HG03521 (cell line): ENCODE data around the gene OBSCN.
"Not testable (repeated sequence)": the region's sequence is repeated elsewhere in the genome, so short reads cannot be mapped to it uniquely, and the experiment has no call there.

Experiments used
- ATAC-seq: cut with Tn5 transposase; IDR thresholded peaks from one replicate; pipeline ENCODE4 v1.9.1; 2021; ENCODE audit warnings: mild to moderate bottlenecking, moderate library complexity; ENCODE audit not compliant: unreplicated experiment

Gene OBSCN

DNA sequence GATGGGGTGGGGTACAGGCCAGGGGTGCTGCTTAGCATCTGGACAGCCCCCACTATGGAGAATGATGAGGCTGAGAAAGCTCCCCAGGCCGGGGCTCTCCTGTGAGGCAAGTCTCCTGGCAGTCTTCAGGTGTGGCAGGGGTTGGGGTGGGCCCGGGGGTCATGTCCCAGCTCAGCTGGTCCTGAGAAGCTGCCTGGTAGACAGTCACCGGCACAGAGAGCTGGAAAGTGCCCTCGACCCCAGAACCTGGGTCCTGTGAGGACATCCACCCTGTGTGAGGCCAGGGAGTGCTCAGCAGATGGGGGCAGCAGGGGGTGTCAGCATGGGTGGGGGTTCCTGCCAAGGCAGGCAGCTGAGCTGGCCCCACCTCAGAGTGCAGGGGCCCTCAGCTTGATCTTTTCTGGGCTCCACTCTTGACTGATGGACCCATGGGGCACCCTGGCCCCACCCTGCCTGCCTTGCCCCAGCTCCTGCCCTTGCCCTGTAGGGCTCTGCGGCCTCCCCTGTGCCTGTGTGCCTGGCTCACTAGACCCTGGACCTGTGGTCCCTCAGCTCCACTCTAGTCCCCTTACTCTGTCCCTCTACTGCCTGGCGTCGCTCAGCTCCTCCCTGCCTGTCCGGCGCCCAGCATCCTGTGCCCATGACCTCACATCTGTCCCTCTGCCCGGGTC lies 36.5 kb upstream of the OBSCN start:
- no peak for ATAC-seq

GRCh38 chr1:228172591-228173527 lies 35.0 kb upstream of the OBSCN start:
- no peak for ATAC-seq

DNA sequence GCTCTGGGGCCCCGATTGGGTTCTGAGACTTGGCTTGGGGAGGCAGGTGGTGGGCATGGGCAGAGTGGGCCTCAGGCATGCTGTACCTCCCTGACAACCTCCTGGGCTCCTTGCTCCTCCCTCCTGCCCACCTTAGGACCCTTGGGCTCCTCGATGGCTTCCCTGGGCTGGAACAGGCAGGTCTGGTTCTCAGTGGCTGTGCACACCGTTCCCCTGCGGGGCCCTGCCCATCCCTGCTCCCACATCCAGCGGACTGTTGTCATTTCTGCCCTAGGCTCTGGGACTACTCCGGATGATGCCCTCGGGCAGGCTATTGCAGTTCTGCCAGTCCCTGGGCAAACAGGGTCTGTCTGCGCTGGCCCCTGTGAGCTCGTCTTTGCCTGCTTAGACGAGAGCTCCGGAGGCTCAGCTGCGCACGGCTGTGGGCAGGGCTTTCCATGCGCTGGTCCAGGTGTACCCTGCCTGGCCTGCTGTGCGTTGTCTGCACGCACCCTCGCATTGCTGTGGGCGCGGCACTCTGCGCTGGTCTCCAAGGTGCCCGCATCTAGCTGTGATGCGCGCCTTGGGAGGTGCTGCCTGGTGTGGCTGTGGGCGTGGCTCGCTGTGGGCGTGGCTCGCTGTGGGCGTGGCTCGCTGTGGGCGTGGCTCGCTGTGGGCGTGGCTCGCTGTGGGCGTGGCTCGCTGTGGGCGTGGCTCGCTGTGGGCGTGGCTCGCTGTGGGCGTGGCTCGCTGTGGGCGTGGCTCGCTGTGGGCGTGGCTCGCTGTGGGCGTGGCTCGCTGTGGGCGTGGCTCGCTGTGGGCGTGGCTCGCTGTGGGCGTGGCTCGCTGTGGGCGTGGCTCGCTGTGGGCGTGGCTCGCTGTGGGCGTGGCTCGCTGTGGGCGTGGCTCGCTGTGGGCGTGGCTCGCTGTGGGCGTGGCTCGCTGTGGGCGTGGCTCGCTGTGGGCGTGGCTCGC lies 34.0 kb upstream of the OBSCN start:
- ATAC-seq = not testable (repeated sequence)

DNA sequence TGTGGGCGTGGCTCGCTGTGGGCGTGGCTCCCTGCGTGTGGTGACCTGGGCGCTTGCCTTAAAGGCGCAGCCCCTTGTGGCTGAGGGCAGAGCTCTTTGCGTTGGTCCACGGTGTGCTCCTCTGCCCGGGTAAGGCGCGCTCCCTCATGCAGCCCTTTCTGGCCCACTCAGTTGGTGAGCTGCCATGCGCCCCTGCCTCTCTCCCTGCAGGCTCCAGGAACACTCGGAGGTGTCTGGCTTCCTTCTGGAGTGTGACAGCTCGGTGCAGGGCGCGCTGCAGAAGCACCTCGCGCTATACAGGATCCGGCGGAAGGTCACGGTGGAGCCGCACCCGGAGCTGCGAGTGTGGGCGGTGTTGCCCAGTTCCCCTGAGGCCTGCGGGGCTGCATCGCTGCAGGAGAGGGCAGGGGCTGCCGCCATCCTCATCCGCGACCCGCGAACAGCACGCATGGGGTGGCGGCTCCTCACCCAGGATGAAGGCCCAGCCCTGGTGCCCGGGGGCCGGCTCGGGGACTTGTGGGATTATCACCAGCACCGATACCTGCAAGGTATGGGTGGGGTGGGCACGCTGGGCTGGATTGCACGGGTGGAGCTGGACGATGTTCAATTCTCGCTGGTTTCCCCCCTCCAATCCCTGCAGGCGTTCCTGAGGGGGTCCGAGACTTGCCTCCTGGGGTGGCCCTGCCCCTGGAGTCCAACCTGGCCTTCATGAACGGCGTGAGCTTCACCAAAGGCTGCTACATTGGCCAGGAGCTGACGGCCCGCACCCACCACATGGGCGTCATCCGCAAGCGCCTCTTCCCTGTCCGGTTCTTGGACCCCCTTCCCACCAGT lies 33.1 kb upstream of the OBSCN start:
- ATAC-seq = no peak

DNA sequence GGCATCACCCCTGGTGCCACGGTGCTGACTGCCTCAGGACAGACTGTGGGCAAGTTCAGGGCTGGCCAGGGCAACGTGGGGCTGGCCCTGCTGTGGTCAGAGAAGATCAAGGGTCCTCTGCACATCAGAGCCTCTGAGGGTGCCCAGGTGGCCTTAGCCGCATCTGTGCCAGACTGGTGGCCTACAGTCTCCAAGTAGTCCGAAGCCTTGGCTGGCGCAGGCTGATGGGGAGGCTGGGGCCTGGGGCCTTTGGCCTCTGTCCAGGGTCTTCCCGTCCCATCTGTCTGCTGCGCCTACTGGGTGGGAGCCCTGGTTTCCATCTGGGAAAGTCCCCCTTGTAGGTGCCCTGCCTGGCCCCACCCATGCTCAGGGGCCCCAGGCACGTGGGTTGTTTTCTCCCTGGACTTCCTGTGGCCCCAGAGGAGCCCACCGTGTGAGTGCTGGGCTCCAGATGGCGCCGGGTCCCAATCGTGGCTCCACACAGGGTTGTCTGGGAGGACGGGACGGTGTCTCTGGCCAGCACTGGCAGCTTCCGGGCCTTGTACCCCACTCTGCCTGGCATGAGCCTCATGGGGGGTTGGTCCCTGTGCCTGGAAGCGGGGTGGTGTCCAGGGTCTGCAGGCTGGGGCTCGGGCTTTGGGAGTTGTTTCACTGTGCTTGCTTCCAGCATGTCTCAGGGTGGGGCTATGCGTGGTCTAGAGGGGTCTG lies 32.4 kb upstream of the OBSCN start:
- no peak for ATAC-seq

- ATAC-seq = no peak
Measured at GRCh38 chr1:228176024-228176395, 31.8 kb upstream of the OBSCN start.

DNA sequence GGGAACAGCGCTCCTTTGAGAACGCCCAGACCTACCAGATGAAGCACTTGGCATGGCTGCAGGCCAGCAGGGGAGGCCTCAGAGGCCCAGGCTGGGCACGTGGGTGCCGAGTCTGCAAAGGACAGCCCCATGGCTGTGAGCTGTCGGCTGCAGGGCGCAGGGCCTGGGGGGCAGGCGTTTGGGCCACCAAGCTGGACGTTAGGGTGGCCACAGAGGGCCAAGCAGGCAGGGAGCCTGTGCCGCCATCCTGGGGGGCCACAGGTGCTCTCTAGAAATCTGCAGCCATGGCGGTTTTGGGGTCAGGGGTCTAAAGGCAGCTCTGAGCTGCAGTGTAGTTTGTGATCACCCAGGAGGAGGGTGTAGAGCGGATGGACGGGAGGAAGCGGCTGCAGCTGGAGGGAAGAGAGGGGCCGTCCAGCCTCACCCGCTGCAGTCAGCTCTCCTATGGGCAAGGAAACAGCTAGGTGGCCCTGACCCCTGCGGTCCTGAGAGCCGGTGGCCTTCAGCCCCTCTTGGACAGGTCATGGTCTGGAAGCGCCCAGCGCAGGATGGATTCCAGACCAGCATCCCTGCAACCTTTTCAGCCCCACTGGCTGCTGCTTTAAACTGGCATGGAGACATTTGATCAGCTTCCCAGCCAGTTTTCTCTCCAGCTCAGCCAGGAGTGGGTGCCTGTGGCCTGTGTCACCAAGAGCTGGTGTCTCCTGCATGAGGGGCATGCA lies 31.2 kb upstream of the OBSCN start:
- no peak for ATAC-seq

DNA sequence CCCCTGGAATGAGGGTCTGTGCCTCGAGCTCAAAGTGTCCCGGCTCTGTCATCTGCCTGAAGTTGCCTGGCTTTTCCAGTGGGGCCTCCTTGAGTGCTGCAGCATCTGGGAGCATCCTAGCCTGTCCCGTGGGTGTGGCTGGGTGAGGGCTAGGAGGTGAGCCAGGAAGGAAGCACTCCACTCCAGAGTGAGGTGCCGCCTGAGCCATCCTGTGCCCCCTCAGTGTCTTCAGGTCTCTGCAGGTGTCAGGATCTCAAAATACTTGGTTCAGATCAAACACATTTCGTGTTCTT lies 30.7 kb upstream of the OBSCN start:
- ATAC-seq = no peak

DNA sequence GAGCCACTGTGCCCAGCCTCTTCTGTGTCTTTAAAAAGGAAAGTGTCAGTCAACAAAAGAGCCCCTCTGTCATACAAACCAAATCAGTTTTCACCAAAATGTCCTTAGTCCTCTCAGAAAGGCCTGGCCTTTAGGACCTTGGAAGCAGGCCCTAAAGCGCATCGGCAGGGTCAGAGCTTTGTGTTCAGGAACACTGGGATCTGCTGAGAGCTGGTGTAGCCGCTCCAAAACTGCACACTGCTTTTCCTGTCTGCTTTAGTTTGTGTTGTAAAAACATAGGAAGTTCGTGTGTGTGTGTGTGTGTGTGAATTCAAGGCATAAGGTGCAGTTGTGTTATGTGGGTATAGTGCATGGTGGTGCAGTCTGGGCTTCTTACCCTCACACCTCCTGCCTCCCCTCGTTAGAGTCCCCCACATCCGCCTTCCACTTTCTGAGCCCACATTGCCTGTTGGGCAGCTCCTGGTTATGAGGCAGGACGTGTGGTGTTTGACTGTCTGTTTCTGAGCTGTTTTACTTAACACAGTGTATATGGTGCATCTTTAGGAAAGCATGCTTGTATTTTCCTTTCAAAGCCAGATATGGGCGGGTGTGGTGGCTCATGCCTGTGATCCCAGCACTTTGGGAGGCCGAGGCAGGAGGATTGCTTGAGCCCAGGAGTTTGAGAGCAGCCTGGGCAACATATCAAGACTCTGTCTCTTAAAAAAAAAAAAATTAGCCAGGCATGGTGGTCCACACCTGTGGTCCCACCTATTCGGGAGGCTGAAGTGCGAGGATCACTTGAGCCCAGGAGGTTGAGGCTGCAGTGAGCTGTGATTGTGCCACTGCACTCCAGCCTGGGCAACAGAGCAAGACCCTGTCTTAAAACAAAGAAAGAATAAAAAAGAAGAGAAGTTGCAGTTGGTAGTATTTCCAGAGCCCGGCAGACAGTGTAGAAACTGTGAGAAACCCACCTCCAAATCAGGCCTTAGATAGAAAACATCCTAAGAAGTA lies 29.8 kb upstream of the OBSCN start:
- ATAC-seq = no peak

GRCh38 chr1:228178737-228179684 lies 28.8 kb upstream of the OBSCN start:
- no peak for ATAC-seq

DNA sequence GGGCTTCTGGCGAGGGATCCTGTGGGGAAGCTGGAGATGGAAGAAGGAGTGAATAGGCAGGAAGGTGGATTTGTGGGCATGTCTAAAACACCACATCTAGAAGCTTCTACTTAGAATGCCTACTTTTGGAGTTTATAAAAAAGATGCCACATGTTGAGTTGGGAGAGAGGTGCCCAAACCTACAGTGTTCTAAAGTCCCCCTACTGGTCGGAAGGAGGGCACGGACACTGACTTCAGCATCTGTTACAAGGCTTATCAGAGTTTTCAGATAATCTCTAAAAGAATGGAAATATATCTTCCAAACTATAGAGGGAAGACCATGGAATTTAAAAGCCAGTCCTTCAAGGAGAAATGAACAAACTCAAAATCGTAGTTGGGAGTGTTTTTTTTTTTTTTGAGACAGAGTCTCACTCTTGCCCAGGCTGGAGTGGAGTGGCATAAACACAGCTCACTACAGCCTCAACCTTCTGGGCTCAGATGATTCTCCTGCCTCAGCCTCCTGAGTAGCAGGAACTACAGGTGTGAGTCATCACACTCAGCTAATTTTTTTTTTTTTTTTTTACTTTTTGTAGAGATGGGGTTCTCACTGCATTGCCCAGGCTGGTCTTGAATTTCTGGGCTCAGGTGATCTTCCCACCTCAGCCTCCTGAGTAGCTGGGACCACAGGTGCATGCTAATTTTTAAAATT lies 27.4 kb upstream of the OBSCN start:
- ATAC-seq = no peak

DNA sequence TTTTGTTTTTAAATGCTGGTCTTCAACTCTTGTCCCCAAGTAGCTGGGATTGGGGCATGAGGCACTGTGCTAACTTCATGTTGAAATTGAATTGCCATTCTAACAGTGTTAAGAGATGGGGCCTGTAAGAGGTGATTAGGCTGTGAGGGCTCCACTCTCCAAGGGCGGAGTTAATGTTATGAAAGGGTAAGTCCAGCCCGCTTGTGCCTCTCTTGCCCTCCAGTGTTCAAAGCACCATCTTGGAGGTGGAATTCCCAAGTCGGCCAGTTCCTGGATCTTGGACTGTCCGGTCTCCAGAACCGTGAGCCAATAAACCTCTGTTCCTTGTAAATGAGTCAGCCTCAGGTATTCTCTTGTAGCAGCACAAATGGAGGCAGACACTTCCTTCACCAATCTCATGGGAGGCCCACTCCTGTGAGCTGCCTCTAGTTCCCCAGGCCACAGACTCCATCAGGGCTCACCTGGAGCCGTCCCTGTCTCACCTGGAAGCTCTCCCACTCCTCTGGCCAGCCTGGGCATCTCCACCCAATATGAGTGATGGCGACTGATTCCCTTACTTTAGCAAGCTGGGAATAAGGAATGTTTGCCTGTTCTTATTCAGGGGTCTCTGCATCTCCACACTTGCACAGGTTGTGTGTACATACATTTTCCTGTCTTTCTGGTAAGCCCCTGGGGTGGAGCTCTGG lies 26.7 kb upstream of the OBSCN start:
- no peak for ATAC-seq

DNA sequence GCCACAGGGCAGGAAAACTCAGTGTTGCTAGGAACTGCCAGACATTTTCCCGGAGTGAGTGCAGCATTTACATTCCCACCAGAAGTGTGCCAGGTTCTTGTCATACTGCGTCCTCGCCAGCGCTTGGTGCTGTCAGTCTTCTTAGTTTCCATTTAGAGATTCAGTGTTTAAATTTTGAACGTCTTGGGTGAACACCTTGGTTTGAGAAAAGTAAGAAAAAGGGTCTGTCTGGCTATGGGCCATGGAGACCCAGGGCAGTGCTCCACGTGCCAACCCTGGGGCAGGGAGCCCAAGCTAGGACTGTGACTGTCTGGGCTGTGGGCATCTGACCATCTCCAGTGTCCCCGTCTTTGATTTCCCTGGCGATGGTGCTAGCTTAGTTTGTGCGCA lies 26.2 kb upstream of the OBSCN start:
- no peak for ATAC-seq

GRCh38 chr1:228182296-228183030 lies 25.4 kb upstream of the OBSCN start:
- no peak for ATAC-seq

- ATAC-seq = no peak
Measured at GRCh38 chr1:228184152-228184551, 23.7 kb upstream of the OBSCN start.
